IPS DF 4.7 (cell line): ENCODE measurements around the gene SMAD2.

ENCODE experiments used
- DNase-seq: peaks from one replicate; pipeline ENCODE4 v3.0.0-alpha.2; 2013; ENCODE audit warnings: low spot score; ENCODE audit errors: extremely low read depth

Gene SMAD2

GRCh38 chr18:47932190-47932589 is 1.7 kb upstream of the SMAD2 start:
- DNase-seq = no peak

DNA sequence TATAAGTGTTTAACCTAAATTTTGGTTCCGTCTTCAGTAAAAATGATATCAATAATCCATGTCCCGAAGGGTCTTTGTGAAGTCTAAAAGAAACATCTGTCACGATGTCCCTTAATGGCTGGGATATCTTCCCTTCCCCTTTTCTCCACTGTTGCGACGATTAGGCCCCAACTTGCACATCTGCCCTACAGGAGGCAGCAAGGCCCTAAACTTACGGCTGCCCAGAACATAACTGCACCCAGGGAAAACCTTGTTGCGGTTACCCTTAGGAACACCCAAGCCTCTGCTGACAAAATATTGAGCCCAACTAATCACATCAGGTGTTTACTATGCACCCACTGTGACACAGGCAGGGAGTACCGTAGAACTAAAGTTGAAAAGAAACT is 1.3 kb upstream of the SMAD2 start:
- no peak for DNase-seq

DNA sequence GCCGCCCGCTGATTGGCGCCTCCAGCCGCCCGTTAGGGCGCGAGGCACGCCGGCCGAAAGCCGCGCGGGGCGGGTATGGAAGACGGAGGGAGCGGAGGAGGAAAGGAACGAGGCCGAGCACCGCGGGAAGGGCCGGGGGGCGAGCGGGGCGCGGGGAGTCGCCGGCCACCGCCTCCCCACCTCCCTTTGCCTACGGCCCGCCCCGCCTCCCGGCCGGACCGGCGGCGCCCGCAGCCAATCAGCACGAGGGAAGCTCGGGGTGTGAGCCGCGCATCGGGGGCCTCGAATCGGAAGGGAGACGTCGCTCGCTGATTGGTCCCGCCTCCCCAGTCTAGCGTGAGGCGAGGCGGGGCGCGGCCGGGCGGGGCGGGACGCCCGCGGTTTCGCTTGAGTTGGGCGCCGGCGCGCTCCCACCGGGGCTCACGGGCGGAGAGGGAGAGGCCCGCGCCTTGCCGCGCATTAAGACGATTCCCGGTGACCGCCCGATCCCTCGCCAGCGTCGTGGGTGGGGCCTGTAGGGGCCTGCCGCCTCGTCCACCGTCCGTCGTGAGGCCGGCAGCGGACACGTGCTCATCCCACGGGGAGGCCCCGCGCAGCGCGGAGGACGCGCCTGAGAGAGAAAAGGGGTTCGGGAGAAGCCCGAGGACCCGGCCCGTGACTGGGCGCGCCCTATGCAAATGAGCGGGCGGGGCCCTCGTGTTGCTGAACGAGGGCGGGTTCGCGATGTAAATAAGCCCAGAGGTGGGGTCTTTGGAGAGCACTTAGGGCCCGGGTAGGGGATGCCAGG is 665 bp upstream of the SMAD2 start:
- DNase-seq = no peak

- DNase-seq = no peak
These were observed 719 bp downstream of the SMAD2 start for GRCh38 chr18:47929681-47930198.

- DNase-seq = no peak
These were observed 2.0 kb downstream of the SMAD2 start for GRCh38 chr18:47928466-47928865.

GRCh38 chr18:47926101-47926850 is 4.2 kb downstream of the SMAD2 start:
- no peak for DNase-seq

DNA sequence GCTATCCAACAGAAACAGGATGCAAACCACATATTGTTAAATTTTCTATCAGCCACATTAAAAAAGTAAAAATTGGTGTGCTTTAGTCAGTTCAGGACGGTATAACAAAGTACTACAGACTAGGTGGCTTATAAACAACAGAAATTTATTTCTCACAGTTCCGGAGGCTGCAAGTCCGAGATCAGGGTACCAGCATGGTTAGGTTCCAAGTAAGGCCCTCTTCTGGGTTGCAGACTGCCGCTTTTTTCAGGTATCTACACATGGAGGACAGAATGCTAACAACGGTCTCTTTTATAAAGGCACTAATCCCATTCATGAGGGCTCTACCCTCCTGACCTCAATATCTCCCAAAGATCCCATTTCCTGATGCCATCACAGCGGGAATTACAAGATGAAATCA is 10.5 kb downstream of the SMAD2 start:
- DNase-seq = no peak

DNA sequence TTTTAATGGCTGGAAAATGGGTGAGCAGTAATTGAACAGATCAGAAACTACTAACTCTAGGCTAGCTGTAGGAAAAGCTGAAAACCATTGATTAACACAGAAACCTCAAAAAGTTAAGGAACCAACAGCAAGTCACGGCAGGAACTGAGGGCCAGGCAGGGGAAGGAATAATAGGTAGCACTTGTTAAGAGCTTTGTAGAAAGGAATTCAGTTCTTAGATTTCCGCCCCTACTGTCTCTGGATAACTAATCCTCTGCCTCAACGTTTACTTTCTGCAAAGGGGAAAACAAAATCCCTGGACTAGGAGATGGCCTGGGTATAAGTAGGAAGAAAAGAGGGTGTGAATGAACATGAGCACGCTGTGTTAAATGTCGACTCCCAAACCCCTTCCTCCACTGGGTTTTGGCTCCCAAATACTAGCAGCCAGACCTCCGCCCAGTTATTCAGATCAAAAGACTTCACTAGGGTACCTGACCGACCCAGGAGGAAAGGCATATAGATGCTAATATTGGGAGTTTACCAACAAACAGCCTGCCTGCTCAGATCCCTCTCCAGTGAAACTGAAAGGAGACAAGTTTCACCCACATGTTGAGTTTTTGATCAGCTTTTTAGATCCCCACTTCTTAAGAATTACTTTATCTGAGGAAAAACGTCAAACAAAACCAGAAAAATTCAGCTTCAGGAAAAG is 12.4 kb downstream of the SMAD2 start:
- DNase-seq = no peak

- DNase-seq = no peak
These were observed 14.5 kb downstream of the SMAD2 start for GRCh38 chr18:47915930-47916329.

GRCh38 chr18:47915229-47915628 is 15.2 kb downstream of the SMAD2 start:
- no peak for DNase-seq

GRCh38 chr18:47912794-47913585 is 17.5 kb downstream of the SMAD2 start:
- DNase-seq = no peak

GRCh38 chr18:47912343-47912742 is 18.1 kb downstream of the SMAD2 start:
- DNase-seq = no peak

DNA sequence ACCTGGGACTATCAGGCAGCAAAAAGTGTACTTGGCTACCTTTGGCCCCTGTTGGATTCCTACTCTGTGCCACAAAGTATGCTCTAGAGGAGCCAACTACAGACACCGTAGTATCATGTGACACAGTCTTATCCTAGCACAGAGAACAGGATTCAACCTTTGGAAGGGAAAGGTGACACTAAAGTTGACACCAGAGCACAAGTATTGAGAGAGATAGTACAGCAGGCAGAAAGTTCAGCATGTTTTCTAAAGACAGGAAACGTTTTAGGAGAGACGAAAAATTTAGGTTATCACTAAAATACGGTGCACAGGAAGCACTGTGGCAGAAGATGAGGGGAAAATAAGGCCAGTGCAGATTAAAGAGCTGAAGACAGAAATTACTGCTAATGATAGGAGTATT is 18.6 kb downstream of the SMAD2 start:
- DNase-seq = no peak

DNA sequence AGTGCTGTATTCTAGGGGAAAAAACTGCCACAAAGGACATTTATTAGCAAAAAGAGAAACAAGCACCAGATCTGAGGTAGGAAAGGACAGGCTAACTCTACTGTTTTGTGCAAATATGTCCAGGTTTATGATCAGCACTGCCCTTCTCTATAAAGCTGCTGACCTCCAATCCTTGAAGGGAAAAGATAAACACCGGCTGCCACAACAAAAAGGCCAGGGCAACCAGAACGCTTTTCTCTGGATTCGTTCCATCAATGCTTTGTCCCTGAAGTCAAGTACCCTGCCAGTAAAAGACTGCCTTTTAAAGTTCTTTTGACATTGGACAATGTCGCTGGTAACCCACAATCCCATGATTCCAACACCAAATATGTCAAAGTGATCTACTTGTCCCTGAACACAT is 21.0 kb downstream of the SMAD2 start:
- no peak for DNase-seq

- DNase-seq = no peak
These were observed 21.9 kb downstream of the SMAD2 start for GRCh38 chr18:47908592-47908991.

DNA sequence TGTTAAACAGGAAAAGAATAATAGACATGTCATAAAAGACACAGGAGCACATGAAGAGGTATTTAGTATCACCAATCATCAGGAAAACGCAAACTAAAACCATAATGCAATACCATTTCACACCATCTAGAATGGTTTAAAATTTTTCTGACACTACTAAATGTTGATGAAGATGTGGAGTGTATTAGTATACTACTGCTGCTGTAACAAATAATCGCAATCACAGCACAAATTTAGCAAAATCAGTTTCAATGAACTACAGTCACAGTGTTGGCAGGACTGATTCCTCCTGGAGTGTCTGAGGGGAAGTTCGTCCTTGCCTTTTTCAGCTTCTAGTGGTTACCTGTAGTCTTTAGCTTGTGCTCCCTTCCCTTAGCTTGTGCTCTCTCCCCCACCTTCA is 24.1 kb downstream of the SMAD2 start:
- no peak for DNase-seq

GRCh38 chr18:47903809-47904208 is 26.6 kb downstream of the SMAD2 start:
- no peak for DNase-seq

- DNase-seq = no peak
These were observed 28.7 kb downstream of the SMAD2 start for GRCh38 chr18:47901624-47902362.

- DNase-seq = no peak
These were observed 31.2 kb downstream of the SMAD2 start for GRCh38 chr18:47899107-47899840.

DNA sequence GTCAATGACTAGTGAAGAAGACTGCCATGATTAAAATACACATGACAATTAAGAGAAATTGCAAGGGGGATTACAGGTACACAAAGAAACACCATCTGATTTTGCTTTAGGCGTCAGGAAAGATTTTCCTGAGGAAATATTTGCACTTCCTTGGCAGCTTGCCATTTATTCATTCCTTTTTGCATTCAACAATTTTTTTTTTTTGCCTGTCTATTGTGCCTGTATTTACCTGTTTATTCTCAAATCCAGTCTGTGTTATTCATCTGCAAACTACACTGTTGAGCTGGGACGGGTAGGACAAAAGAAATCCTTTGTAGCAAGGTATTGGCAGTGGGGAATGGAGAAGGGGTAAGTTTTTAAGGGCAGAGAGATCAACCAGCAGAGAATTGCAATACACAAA is 31.8 kb downstream of the SMAD2 start:
- no peak for DNase-seq
